HepG2 (cell line): ENCODE results near the gene SNX2. TPM values are rescaled to one million over a fixed set of nuclear protein-coding genes. Genes with fewer than 3 reads are reported as not detected.

Experiments used
- ATAC-seq: fragments of 200-7000 bp; cut with Tn5 transposase; 3 replicates; pipeline ENCODE4 v1.9.1; 2020; ENCODE audit warnings: mild to moderate bottlenecking, moderate library complexity
- BruUV-seq: library from RNA; stranded (reverse); fragments of 400-500 nt; replicated peaks from 2 replicates; lab custom pipeline; 2021; lab: Mats Ljungman, UMichigan
- CTCF ChIA-PET: fragments of 300-600 bp; formaldehyde crosslinking; extraction: SDS; loops from one replicate; lab custom pipeline; 2021; ENCODE audit warnings: low total read pairs, inconsistent platforms, low intra/inter-chr PET ratio; lab: Yijun Ruan, JAX
- POLR2A ChIA-PET: fragments of 350-600 bp; sonication (Branson Sonifier 250); formaldehyde crosslinking; loops from one replicate; lab custom pipeline; 2020; ENCODE audit warnings: antibody characterized with exemption, inconsistent platforms; lab: Yijun Ruan, JAX
- DNase-seq: peaks from one replicate; pipeline ENCODE4 v3.0.0-alpha.2; 2015; ENCODE audit warnings: low spot score
- FAIRE-seq: peaks from 3 replicates; lab custom pipeline; 2011; peaks lifted over from hg19 to GRCh38; lab: Jason Lieb, UNC
- H2AFZ ChIP-seq: one replicate; pipeline ENCODE4 v1.6.1; 2011; ENCODE audit warnings: low read length, inconsistent platforms
- H3K27ac ChIP-seq: fragments of 300-600 bp; 3 replicates; pipeline ENCODE4 v1.8.0; 2011; ENCODE audit warnings: mixed run types, mild to moderate bottlenecking, mixed read lengths, low read length, inconsistent platforms; ENCODE audit not compliant: insufficient read depth; ENCODE audit errors: extremely low read length
- H3K27me3 ChIP-seq, 2 experiments: fragments of 200-600 bp in 1 of 2; 2 replicates in 1 of 2; 3 replicates in 1 of 2; pipeline versions ENCODE4 v1.6.0 to v1.8.0; 2011; ENCODE audit warnings: low read length in 2 of 2, mild to moderate bottlenecking in 2 of 2, moderate library complexity in 2 of 2, inconsistent platforms in 1 of 2; ENCODE audit not compliant: insufficient read depth in 2 of 2, control insufficient read depth in 1 of 2
- H3K36me3 ChIP-seq, 2 experiments: fragments of 200-600 bp in 1 of 2; replicated peaks in 1 of 2; 2 replicates in 1 of 2; 3 replicates in 1 of 2; pipeline versions ENCODE4 v1.5.1 to v1.8.0; 2011; ENCODE audit warnings: low read length in 2 of 2, inconsistent platforms in 1 of 2; ENCODE audit not compliant: insufficient read depth in 2 of 2, control insufficient read depth in 1 of 2
- H3K4me1 ChIP-seq: 2 replicates; pipeline ENCODE4 v1.5.1; 2012; ENCODE audit warnings: low read length, inconsistent platforms; ENCODE audit not compliant: insufficient read depth
- H3K4me2 ChIP-seq: 2 replicates; pipeline ENCODE4 v1.6.0; 2011; ENCODE audit warnings: low read depth, low read length, inconsistent platforms
- H3K4me3 ChIP-seq, 3 experiments: fragments of 200-600 bp in 1 of 3; sonication (generic), shearing (Covaris generic) in 1 of 3; replicated peaks in 1 of 3; 2 replicates each; pipeline ENCODE4 v1.5.1; 2011 to 2016; ENCODE audit warnings: low read length in 3 of 3, inconsistent platforms in 2 of 3, low read depth in 2 of 3, mild to moderate bottlenecking in 2 of 3, control low read depth in 1 of 3, mixed read lengths in 1 of 3; ENCODE audit not compliant: insufficient read depth in 1 of 3
- H3K79me2 ChIP-seq: one replicate; pipeline ENCODE4 v1.6.1; 2011; ENCODE audit warnings: low read length, inconsistent platforms; ENCODE audit not compliant: insufficient read depth
- H3K9ac ChIP-seq: 2 replicates; pipeline ENCODE4 v1.6.0; 2011; ENCODE audit warnings: mild to moderate bottlenecking, low read depth, low read length, inconsistent platforms; ENCODE audit not compliant: insufficient read depth
- H3K9me3 ChIP-seq: 2 replicates; pipeline ENCODE4 v1.5.1; 2012; ENCODE audit warnings: mild to moderate bottlenecking, low read length
- H4K20me1 ChIP-seq: 2 replicates; pipeline ENCODE4 v1.6.0; 2011; ENCODE audit warnings: inconsistent platforms, mild to moderate bottlenecking, low read length, moderate library complexity; ENCODE audit not compliant: insufficient read depth
- FOXA1 ChIP-seq, 2 experiments: fragments of 450-650 bp in 1 of 2; sonication (generic) in 1 of 2; formaldehyde crosslinking in 1 of 2; IDR thresholded peaks; 2 replicates each; pipeline versions ENCODE4 v1.4.0 to v1.6.1; 2016 to 2020; ENCODE audit warnings: missing genetic modification reagents in 1 of 2
- GMEB2 ChIP-seq: IDR thresholded peaks from 2 replicates; pipeline ENCODE4 v1.6.1; 2016; ENCODE audit warnings: missing biosample characterization, missing genetic modification reagents, low read depth
- RFX3 ChIP-seq: IDR thresholded peaks from 2 replicates; pipeline ENCODE4 v1.6.1; 2016; ENCODE audit warnings: missing biosample characterization, missing genetic modification reagents
- SRSF9 ChIP-seq: fragments of 200-400 bp; formaldehyde crosslinking; IDR thresholded peaks from 2 replicates; pipeline ENCODE4 v1.6.1; 2018; ENCODE audit warnings: borderline replicate concordance, mild to moderate bottlenecking, low read depth, low read length; ENCODE audit not compliant: insufficient read depth, poor library complexity, severe bottlenecking
- WGBS: methylation state at CpG from one replicate; pipeline ENCODE4 v1.1.6; 2017; ENCODE audit warnings: low lambda C conversion rate; 5-methylcytosine and 5-hydroxymethylcytosine counted together
- in situ Hi-C: cut with HindIII; loops from 2 replicates; pipeline ENCODE4 v1.10.0; 2017; ENCODE audit warnings: low pct_unique_long_range_greater_than_20kb; ENCODE audit not compliant: extremely low pct_ligation_motif_present
- intact Hi-C: fragments of 100-400 bp; cut with micrococcal nuclease; formaldehyde crosslinking; loops from one replicate; pipeline ENCODE4 v1.10.0; 2022; ENCODE audit not compliant: unreplicated experiment
- polyA plus RNA-seq, 8 experiments: library from polyadenylated mRNA; depleted of rRNA in 3 of 8; stranded (reverse) in 7 of 8; unstranded in 1 of 8; fragments of >200 nt; fragmentation: Illumina TruSeq in 4 of 8; extraction: Trizol in 4 of 8; gene quantifications; 2 replicates each; pipeline versions ENCODE4 v1.2.1 to v1.2.3, GENCODE V29; 2011 to 2016; ENCODE audit warnings: low read depth in 4 of 8, missing spikeins in 1 of 8, mixed read lengths in 1 of 8; ENCODE audit not compliant: insufficient read depth in 1 of 8
- total RNA-seq, 5 experiments: library from RNA; depleted of rRNA; stranded (reverse); fragments of >200 nt; fragmentation: Illumina TruSeq; extraction: Trizol; gene quantifications; 2 replicates each; pipeline ENCODE4 v1.2.3, GENCODE V29; 2016; ENCODE audit warnings: low read depth in 1 of 5
- TF ChIP-seq, protein P1 (sequence below): sonication (generic); formaldehyde crosslinking; IDR thresholded peaks from 2 replicates; pipeline ENCODE4 v1.5.0; 2020; ENCODE audit warnings: mild to moderate bottlenecking, missing genetic modification reagents
- TF ChIP-seq, protein P2 (sequence below): conservative IDR thresholded peaks from 2 replicates; pipeline ENCODE4 v1.6.1; 2018; ENCODE audit warnings: missing genetic modification reagents
- TF ChIP-seq, protein P3 (sequence below): sonication (generic); formaldehyde crosslinking; conservative IDR thresholded peaks from 2 replicates; pipeline ENCODE4 v1.4.0; 2020; ENCODE audit warnings: missing genetic modification reagents
- TF ChIP-seq, protein P4 (sequence below): IDR thresholded peaks from 2 replicates; pipeline ENCODE4 v1.6.1; 2016; ENCODE audit warnings: missing genetic modification reagents, missing compliant biosample characterization

Gene SNX2
- total and polyA plus RNA-seq, 2 of the 13 experiments (the other 11 are each of a cell fraction or from before 2014, with no cell fraction given) = 26.4 to 78.8 TPM

GRCh38 chr5:122751293-122751782 lies 23.5 kb upstream of the SNX2 start:
- Histone ChIP-seq H4K20me1 (no peaks in the 10 kb centered on the region), H3K4me2 (no peak overlapping the region), H3K27ac (no peak overlapping the region), H3K9ac (no peak overlapping the region), H2AFZ (no peak overlapping the region), H3K4me1 (no peaks in the 10 kb centered on the region), H3K4me3 (no peak overlapping the region), H3K36me3 (no peaks in the 10 kb centered on the region), H3K79me2 (no peaks in the 10 kb centered on the region), H3K27me3 (no peaks in the 10 kb centered on the region; a peak in 1 of 5 replicates), H3K9me3 (no peaks in the 10 kb centered on the region)
- ATAC-seq (no peak), FAIRE-seq (no peak), DNase-seq (no peak)
- POLR2A ChIA-PET = no interaction called here
- in situ Hi-C loops = no loop called here
- BruUV-seq = no TSS peak
- 36% methylated on average over 7 of the region's 7 CpGs for WGBS
- CTCF ChIA-PET = no interaction called here
- TF ChIP-seq, protein P1, sequence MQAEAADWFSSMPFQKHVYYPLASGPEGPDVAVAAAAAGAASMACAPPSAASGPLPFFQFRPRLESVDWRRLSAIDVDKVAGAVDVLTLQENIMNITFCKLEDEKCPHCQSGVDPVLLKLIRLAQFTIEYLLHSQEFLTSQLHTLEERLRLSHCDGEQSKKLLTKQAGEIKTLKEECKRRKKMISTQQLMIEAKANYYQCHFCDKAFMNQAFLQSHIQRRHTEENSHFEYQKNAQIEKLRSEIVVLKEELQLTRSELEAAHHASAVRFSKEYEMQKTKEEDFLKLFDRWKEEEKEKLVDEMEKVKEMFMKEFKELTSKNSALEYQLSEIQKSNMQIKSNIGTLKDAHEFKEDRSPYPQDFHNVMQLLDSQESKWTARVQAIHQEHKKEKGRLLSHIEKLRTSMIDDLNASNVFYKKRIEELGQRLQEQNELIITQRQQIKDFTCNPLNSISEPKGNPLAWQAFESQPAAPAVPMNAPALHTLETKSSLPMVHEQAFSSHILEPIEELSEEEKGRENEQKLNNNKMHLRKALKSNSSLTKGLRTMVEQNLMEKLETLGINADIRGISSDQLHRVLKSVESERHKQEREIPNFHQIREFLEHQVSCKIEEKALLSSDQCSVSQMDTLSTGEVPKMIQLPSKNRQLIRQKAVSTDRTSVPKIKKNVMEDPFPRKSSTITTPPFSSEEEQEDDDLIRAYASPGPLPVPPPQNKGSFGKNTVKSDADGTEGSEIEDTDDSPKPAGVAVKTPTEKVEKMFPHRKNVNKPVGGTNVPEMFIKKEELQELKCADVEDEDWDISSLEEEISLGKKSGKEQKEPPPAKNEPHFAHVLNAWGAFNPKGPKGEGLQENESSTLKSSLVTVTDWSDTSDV (CRISPR knock-in tag) = no peak
- no peak for TF ChIP-seq SRSF9
- intact Hi-C loops = no loop called here

DNA sequence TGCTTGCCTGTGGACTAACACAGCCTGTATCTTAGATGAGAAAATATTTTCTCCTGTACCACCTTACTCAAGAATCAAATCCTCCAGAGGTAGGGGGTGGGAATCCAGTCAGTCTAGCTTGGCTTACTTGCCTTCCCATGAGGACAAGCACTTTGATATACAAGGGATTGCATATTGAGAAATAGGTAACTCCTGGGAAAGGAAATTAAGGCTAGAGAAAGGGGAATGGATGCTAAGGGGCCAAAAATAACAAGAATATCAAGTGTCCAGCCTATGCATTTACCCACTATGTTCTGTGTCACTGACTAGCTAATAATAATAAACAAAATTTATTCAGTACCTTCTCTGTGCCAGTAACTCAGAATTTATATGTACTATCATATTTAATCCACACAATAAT lies 21.4 kb upstream of the SNX2 start:
- in situ Hi-C loops (no loop called here), intact Hi-C loops (no loop called here)
- Histone ChIP-seq H4K20me1 (no peaks in the 10 kb centered on the region), H3K79me2 (no peaks in the 10 kb centered on the region), H3K4me1 (no peaks in the 10 kb centered on the region), H3K4me3 (no peak overlapping the region), H3K9me3 (no peaks in the 10 kb centered on the region), H2AFZ (no peak overlapping the region), H3K9ac (no peak overlapping the region), H3K36me3 (no peaks in the 10 kb centered on the region), H3K27me3 (no peaks in the 10 kb centered on the region), H3K4me2 (no peak overlapping the region), H3K27ac (no peak overlapping the region)
- TF ChIP-seq, protein P2, sequence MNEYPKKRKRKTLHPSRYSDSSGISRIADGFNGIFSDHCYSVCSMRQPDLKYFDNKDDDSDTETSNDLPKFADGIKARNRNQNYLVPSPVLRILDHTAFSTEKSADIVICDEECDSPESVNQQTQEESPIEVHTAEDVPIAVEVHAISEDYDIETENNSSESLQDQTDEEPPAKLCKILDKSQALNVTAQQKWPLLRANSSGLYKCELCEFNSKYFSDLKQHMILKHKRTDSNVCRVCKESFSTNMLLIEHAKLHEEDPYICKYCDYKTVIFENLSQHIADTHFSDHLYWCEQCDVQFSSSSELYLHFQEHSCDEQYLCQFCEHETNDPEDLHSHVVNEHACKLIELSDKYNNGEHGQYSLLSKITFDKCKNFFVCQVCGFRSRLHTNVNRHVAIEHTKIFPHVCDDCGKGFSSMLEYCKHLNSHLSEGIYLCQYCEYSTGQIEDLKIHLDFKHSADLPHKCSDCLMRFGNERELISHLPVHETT (CRISPR knock-in tag) = no peak
- TF ChIP-seq FOXA1 (IDR thresholded peaks at IDR 0.05) = no peak
- no peak for TF ChIP-seq FOXA1 (CRISPR knock-in tag; IDR thresholded peaks at IDR 0.05)
- TF ChIP-seq RFX3 (CRISPR knock-in tag) = no peak
- TF ChIP-seq, protein P3, sequence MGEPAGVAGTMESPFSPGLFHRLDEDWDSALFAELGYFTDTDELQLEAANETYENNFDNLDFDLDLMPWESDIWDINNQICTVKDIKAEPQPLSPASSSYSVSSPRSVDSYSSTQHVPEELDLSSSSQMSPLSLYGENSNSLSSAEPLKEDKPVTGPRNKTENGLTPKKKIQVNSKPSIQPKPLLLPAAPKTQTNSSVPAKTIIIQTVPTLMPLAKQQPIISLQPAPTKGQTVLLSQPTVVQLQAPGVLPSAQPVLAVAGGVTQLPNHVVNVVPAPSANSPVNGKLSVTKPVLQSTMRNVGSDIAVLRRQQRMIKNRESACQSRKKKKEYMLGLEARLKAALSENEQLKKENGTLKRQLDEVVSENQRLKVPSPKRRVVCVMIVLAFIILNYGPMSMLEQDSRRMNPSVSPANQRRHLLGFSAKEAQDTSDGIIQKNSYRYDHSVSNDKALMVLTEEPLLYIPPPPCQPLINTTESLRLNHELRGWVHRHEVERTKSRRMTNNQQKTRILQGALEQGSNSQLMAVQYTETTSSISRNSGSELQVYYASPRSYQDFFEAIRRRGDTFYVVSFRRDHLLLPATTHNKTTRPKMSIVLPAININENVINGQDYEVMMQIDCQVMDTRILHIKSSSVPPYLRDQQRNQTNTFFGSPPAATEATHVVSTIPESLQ (CRISPR knock-in tag) = no peak
- TF ChIP-seq, protein P4, sequence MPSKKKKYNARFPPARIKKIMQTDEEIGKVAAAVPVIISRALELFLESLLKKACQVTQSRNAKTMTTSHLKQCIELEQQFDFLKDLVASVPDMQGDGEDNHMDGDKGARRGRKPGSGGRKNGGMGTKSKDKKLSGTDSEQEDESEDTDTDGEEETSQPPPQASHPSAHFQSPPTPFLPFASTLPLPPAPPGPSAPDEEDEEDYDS (CRISPR knock-in tag) = no peak
- TF ChIP-seq GMEB2 = no peak
- no peak for FAIRE-seq
- BruUV-seq = no TSS peak
- POLR2A ChIA-PET = no interaction called here
- no peak for DNase-seq
- CTCF ChIA-PET = no interaction called here
- ATAC-seq = no peak
